WI38 (cell line): ENCODE results near the gene CEP131.
"Not testable (repeated sequence)": the region's sequence is repeated elsewhere in the genome, so short reads cannot be mapped to it uniquely, and the experiment has no call there.

Experiments
- H3K4me3 ChIP-seq: 2 replicates; pipeline ENCODE4 v1.5.1; 2011; ENCODE audit warnings: low read depth, mild to moderate bottlenecking, control low read depth, low read length
- TF ChIP-seq, protein P1 (sequence below): IDR thresholded peaks from 2 replicates; pipeline ENCODE4 v1.5.1; 2012; ENCODE audit warnings: low read depth, mild to moderate bottlenecking, control low read depth, low read length

Gene CEP131

DNA sequence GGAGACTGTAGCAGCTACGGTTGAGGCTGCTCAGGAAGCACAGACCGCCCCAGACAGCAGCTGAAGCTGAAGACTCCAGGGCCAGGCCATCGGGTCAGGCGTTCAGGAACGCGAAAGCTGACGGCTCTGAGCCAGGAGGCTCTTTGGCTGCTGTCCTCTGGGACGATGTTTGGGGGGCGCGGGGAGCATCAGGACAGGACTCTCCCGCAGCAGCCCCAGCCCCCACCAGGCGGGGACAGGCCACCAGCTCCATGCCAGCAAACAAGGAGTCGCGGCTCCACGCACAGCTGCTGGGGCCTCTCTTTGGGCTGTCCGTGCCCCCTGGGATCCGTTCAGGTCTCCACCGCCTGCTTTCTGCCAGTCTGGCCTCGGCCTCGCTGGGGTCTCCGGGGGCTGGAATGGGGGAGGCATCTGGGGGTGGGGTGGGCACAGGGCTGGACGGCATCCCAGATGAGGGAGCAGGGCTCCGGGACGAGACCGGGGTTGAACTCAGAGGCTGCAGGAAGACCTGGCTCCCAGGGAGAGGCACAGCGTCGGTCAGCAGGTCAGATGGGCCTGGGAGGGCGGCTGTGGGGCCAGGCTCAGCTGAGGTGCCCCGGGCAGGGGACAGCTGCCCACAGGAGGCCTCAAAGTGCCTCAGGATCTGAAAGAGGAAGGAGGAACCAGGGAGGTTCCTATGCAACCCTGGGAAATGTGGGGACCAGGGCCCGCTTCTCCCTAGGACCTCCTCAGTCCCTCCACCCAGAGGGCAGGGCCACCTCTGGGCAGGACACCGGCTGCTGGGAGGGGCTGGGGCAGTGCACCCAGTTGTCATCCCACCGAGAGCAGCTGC, 6.3 kb upstream of the CEP131 start:
- TF ChIP-seq, protein P1, sequence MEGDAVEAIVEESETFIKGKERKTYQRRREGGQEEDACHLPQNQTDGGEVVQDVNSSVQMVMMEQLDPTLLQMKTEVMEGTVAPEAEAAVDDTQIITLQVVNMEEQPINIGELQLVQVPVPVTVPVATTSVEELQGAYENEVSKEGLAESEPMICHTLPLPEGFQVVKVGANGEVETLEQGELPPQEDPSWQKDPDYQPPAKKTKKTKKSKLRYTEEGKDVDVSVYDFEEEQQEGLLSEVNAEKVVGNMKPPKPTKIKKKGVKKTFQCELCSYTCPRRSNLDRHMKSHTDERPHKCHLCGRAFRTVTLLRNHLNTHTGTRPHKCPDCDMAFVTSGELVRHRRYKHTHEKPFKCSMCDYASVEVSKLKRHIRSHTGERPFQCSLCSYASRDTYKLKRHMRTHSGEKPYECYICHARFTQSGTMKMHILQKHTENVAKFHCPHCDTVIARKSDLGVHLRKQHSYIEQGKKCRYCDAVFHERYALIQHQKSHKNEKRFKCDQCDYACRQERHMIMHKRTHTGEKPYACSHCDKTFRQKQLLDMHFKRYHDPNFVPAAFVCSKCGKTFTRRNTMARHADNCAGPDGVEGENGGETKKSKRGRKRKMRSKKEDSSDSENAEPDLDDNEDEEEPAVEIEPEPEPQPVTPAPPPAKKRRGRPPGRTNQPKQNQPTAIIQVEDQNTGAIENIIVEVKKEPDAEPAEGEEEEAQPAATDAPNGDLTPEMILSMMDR: no peak

DNA sequence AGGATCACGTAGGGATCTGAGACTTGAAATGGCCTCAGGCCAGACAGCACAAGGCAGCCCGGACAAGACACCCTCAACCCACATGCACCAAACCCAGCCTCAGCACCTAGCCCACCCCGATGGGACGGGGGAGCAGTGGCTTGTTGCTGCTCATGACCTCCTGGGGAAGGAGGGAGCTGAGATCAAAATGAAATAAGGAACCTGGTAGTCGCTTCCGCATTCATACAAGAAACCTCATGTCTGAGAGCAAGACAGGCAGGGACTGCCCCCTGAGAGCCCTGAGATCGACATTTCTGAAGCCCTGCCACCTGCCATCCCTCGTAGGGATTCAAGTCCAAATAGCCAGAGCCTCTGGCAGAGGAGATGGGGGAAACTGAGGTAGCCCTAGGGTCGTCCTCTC, 5.7 kb upstream of the CEP131 start:
- no peak overlapping the region for H3K4me3 ChIP-seq
- TF ChIP-seq, protein P1: no peak

More for the DNA sequence above, 6.3 kb upstream of the CEP131 start:
- no peak overlapping the region for H3K4me3 ChIP-seq

DNA sequence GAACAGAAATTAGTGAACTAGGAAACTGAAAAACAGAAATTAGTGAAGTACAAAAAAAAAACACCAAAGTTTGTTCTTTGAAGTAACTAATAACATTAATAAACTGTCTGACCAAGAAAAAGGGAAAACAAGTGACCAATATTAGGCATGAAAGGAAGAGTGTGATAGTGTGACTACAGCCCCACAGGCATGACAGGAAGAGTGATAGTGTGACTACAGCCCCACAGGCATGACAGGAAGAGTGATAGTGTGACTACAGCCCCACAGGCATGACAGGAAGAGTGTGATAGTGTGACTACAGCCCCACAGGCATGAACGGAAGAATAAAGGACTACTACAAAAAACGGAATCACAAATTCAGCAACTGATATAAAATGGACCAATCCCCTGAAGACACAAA, 4.9 kb upstream of the CEP131 start:
- H3K4me3 ChIP-seq: not testable (repeated sequence)

DNA sequence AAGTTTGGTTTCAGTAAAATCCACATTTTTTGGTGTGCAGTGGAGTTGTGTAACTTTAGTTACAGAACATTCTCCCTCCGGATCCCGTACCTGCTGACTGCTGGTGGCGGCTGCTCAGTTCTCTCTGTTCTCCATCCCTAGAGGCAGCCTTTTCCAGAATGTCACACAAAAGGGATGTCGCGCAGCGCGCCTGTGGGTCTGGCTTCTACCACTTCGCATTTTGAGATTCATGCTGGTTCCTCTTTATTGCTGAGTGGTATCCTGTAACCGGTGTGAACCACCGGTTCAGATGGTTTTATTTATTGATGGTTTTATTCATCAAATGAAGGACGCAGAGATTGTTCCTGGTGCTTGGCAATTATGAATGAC, 981 bp upstream of the CEP131 start:
- peak overlapping the region; percentile 52 for H3K4me3 ChIP-seq
- TF ChIP-seq, protein P1: no peak

DNA sequence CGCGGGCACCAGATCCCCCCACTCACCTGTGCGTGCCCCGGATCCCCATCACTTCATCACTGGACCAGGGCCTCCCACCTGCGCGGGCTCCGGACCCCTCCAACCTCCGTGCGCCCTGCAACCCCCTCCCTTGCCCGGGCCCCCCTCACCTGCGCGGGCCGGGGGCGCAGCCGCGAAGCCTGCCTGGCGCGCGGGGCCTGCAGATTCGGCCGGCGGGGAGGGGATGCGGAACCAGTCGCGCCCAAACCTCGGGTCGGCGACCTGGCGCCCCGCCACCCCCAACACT, 202 bp downstream of the CEP131 start:
- TF ChIP-seq, protein P1: no peak
- peak overlapping the region; percentile 81 for H3K4me3 ChIP-seq

DNA sequence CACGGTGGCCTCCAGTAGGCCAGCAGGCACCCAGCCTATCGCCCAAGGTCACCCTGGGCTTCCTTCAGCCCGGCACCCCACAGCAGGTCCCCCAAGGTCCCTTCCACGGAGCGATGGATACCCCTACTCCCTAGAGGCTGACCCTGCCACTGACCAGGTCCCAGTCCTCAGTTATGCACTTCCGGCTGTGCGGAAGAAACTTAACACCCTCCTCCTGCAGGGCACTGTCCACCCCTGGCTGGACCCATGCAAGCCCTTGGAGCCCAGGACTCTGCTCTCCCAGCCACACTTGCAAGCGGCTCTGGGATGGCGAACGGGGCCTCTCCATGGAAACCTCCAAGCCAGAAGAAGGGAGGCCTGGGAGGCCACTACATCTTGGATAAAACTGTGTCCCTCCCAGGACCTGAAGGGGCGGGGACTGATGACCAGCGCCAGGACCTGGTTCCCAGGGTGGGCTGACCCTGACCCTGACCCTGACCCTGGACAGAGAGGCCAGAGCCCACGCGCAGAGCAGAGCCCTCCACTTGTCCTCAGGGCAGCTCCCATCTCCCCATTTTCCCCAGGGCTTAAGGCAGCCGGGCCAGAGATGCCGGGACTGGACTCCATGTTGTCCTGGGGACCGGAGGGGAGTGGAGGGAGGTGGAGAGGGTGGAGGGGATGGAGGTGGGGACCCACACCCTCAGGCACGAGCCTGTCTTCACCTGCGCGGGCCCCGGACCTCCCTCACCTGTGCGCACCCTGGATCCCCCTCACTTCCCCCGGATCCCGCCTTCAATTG, 734 bp downstream of the CEP131 start:
- H3K4me3 ChIP-seq: peak overlapping the region; percentile 81
- TF ChIP-seq, protein P1: no peak

DNA sequence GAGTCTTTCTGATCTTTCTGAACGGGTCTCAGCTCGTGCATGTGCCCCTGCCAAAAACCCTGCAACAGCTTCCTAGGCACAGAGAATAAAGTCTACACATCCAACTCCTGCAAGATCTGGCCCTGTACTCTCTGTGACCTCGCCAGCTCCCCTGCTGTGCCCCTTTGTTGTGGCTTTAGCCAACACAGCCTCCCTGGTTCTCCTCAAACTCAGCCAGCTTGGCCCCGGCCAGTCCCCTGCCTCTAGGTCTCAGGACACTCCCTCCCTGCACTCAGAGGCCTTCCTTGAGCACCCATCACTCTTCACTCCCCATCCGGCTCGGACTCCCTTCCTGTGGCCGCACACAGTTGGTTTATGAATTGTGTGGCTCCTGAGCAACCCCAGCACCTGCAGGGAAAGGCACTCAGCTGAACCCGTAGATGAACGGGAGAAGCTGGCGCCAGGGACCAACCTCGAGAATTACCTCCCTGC, 1.4 kb downstream of the CEP131 start:
- TF ChIP-seq, protein P1: no peak
- no peak overlapping the region for H3K4me3 ChIP-seq
